Measurements from ENCODE around the gene GPR183. TPM values are rescaled to one million over a fixed set of nuclear protein-coding genes. Genes with fewer than 3 reads are reported as not detected.
A peak's percentile ranks its signal among the peaks of the same experiment; 100 is the strongest.

Gene GPR183
- total and polyA plus RNA-seq, 10 of the 15 experiments (the other 5 are each of a cell fraction or from before 2014, with no cell fraction given): 134 to 669 (median 225) TPM

- Histone ChIP-seq H3K9me3 (replicated peaks; ENCODE audit: control insufficient read depth, insufficient read depth, low read length) (no peaks in the 10 kb centered on the region), H3K36me3 (ENCODE audit: control insufficient read depth in 2 of 2, insufficient read depth in 2 of 2, low read length in 1 of 2) (peaks cover 6 to 15% of the 10 kb centered on the region in 2 experiments), H3K27me3 (replicated peaks in 1 of 2; ENCODE audit: control insufficient read depth in 2 of 2, insufficient read depth in 2 of 2, low read length in 1 of 2) (no peaks in the 10 kb centered on the region), H3K4me2 (ENCODE audit: control insufficient read depth, insufficient read depth) (no peak overlapping the region), H3K27ac (ENCODE audit: control insufficient read depth, insufficient read depth) (no peak overlapping the region), H2AFZ (ENCODE audit: control insufficient read depth, low read depth, low read length) (no peak overlapping the region), H3K4me3 (no peak overlapping the region), H3K79me2 (ENCODE audit: control insufficient read depth, insufficient read depth, low read length) (peaks cover 64% of the 10 kb centered on the region), H3K9ac (ENCODE audit: control insufficient read depth, insufficient read depth, low read length) (no peak overlapping the region), H3K4me1 (ENCODE audit: control insufficient read depth, insufficient read depth, low read length) (peaks cover 25% of the 10 kb centered on the region), H4K20me1 (ENCODE audit: control insufficient read depth, insufficient read depth) (peaks cover 3% of the 10 kb centered on the region; the same call in 1 of the 2 replicates)
- ChIA-PET POLR2A (interaction anchor here (0.6 to 1.5 kb wide), 3 partner anchors 11 to 73 kb away, joined by 3 to 4 read pairs (median 3); no protein-coding TSS in a partner anchor), RAD21 (ENCODE audit: unreplicated experiment) (interaction anchor here (1.1 to 3.9 kb wide), 7 partner anchors 9 to 88 kb away, joined by 3 to 20 read pairs (median 5); no protein-coding TSS in a partner anchor), SMC1A (ENCODE audit: uncharacterized antibody, unreplicated experiment) (interaction anchor here (0.9 to 3.3 kb wide), 8 partner anchors 10 to 144 kb away, joined by 3 to 29 read pairs (median 4); no protein-coding TSS in a partner anchor), CTCF (interaction anchor here (0.8 to 2.8 kb wide), 8 partner anchors 8 to 143 kb away, joined by 3 to 7 read pairs (median 4); no protein-coding TSS in a partner anchor)
- WGBS (ENCODE audit: insufficient coverage, insufficient replicate concordance, low lambda C conversion rate, missing lambda C conversion rate): 73% methylated on average over 2 of the region's 2 CpGs
- in situ Hi-C loops (cut with MboI) (no loop called here), intact Hi-C loops (cut with micrococcal nuclease; ENCODE audit: unreplicated experiment) (no loop called here)
- no TSS peak for BruUV-seq (replicated peaks)
- DNase-seq (ENCODE audit: low read depth, low spot score) (no peak), ATAC-seq (0 out of 3 replicates have a peak, but pooled peaks have one; percentile 2), FAIRE-seq (no peak)
- TF ChIP-seq ZBTB4 (CRISPR knock-in tag; IDR thresholded peaks at IDR 0.05): peak; percentile 46; the same call in 1 of the 2 replicates
- TF ChIP-seq POLR2AphosphoS5 (IDR thresholded peaks at IDR 0.05; ENCODE audit: low read length): peak; percentile 92
- no peak for TF ChIP-seq SMAD1 (IDR thresholded peaks at IDR 0.05; ENCODE audit: low read depth, partially characterized antibody)
- TF ChIP-seq SMAD5 (IDR thresholded peaks at IDR 0.05; ENCODE audit: low read depth): no peak; the same call in 1 of the 2 replicates
- TF ChIP-seq IRF5 (IDR thresholded peaks at IDR 0.05; ENCODE audit: borderline replicate concordance): no peak
- no peak for TF ChIP-seq ZBTB11 (CRISPR knock-in tag; IDR thresholded peaks at IDR 0.05)
- no peak for TF ChIP-seq ATF2 (IDR thresholded peaks at IDR 0.05; ENCODE audit: low read length)
- TF ChIP-seq PML (IDR thresholded peaks at IDR 0.05; ENCODE audit: low read length): peak; percentile 44; the same call in 1 of the 2 replicates
- peak; percentile 62; the same call in 2 of the 3 replicates for TF ChIP-seq POU2F2 (IDR thresholded peaks at IDR 0.05; ENCODE audit: borderline replicate concordance, low read depth, low read length)
- peak; percentile 85; the same call in 1 of the 2 replicates for TF ChIP-seq POLR2AphosphoS2 (IDR thresholded peaks at IDR 0.05; ENCODE audit: low read depth, low read length)
- no peak for TF ChIP-seq IKZF2 (IDR thresholded peaks at IDR 0.05)
- TF ChIP-seq LARP7 (IDR thresholded peaks at IDR 0.05): no peak
- TF ChIP-seq BHLHE40 (IDR thresholded peaks at IDR 0.05; ENCODE audit: borderline replicate concordance in 1 of 2, low read depth in 2 of 2, low read length in 1 of 2): no peak
- no peak for TF ChIP-seq ESRRA (IDR thresholded peaks at IDR 0.05; ENCODE audit: low read length)
- no peak for TF ChIP-seq PAX8 (IDR thresholded peaks at IDR 0.05)
Measured at GRCh38 chr13:99293178-99293577, 14.0 kb downstream of the GPR183 start.

Measured in GM12878 (cell line).